Muscle of leg (tissue), 11 donors: ENCODE data around the gene SEZ6. TPM values are rescaled to one million over a fixed set of nuclear protein-coding genes. Genes with fewer than 3 reads are reported as not detected.

ENCODE experiments used
- DNase-seq: peaks from one replicate; pipeline ENCODE4 v3.0.0; 2013
- H3K27ac ChIP-seq: one replicate; pipeline ENCODE4 v1.5.1; 2013; ENCODE audit warnings: mild to moderate bottlenecking, low read length, control low read depth
- H3K27me3 ChIP-seq: one replicate; pipeline ENCODE4 v1.6.1; 2013; ENCODE audit warnings: low read length; ENCODE audit not compliant: control insufficient read depth, insufficient read depth
- H3K36me3 ChIP-seq: one replicate; pipeline ENCODE4 v1.6.1; 2013; ENCODE audit warnings: low read length; ENCODE audit not compliant: control insufficient read depth, insufficient read depth
- H3K4me1 ChIP-seq: one replicate; pipeline ENCODE4 v1.6.1; 2013; ENCODE audit warnings: low read length; ENCODE audit not compliant: control insufficient read depth, insufficient read depth
- H3K4me3 ChIP-seq: one replicate; pipeline ENCODE4 v1.5.1; 2013; ENCODE audit warnings: low read length, control low read depth
- H3K9me3 ChIP-seq: replicated peaks from 2 replicates; pipeline ENCODE4 v1.6.1; 2013; ENCODE audit warnings: low read depth, low read length; ENCODE audit not compliant: control insufficient read depth
- WGBS: methylation state at CpG from one replicate; pipeline ENCODE4 v1.1.5; 2013; ENCODE audit warnings: missing lambda C conversion rate; ENCODE audit not compliant: insufficient coverage; 5-methylcytosine and 5-hydroxymethylcytosine counted together
- polyA plus RNA-seq, 8 donors: library from polyadenylated mRNA; unstranded; fragments of 120-200 nt; gene quantifications; one replicate each; pipeline versions ENCODE4 v1.2.1 to v1.2.3, GENCODE V29; 2013; ENCODE audit warnings: inconsistent platforms in 1 of 8, low replicate concordance in 1 of 8; ENCODE audit not compliant: insufficient read length in 8 of 8, insufficient read depth in 1 of 8
- total RNA-seq: library from RNA; stranded (reverse); fragments of 120-200 nt; gene quantifications from one replicate; pipeline ENCODE4 v1.2.4, GENCODE V29; 2013

The SEZ6 gene
- total and polyA plus RNA-seq, 9 donors: 0.04 to 0.44 (median 0.27) TPM

- DNase-seq: no peak
- Histone ChIP-seq H3K27ac (no peak overlapping the region), H3K27me3 (peaks cover 45% of the 10 kb centered on the region), H3K4me3 (no peak overlapping the region), H3K9me3 (peaks cover 16% of the 10 kb centered on the region), H3K36me3 (no peaks in the 10 kb centered on the region), H3K4me1 (peaks cover 13% of the 10 kb centered on the region)
- 68% methylated on average over 10 of the region's 10 CpGs for WGBS
These were observed 31.9 kb upstream of the SEZ6 start for GRCh38 chr17:29037739-29038084.

GRCh38 chr17:29036584-29036983 is 30.8 kb upstream of the SEZ6 start:
- Histone ChIP-seq H3K4me3 (no peak overlapping the region), H3K36me3 (no peaks in the 10 kb centered on the region), H3K4me1 (peaks cover 8% of the 10 kb centered on the region), H3K9me3 (peaks cover 16% of the 10 kb centered on the region), H3K27ac (no peak overlapping the region), H3K27me3 (peaks cover 57% of the 10 kb centered on the region)
- DNase-seq: no peak
- 100% methylated on average over 1 of the region's 5 CpGs for WGBS

- Histone ChIP-seq H3K27me3 (peaks cover 72% of the 10 kb centered on the region), H3K27ac (no peak overlapping the region), H3K4me1 (no peaks in the 10 kb centered on the region), H3K36me3 (no peaks in the 10 kb centered on the region), H3K4me3 (no peak overlapping the region), H3K9me3 (peaks cover 16% of the 10 kb centered on the region)
- WGBS: 0% methylated on average over 1 of the region's 1 CpG
- DNase-seq: no peak
These were observed 28.7 kb upstream of the SEZ6 start for GRCh38 chr17:29034510-29034909.

- WGBS: 6% methylated on average over 2 of the region's 6 CpGs
- Histone ChIP-seq H3K4me3 (no peak overlapping the region), H3K9me3 (peaks cover 16% of the 10 kb centered on the region), H3K4me1 (no peaks in the 10 kb centered on the region), H3K27ac (no peak overlapping the region), H3K27me3 (peaks cover 74% of the 10 kb centered on the region), H3K36me3 (no peaks in the 10 kb centered on the region)
- DNase-seq: no peak
These were observed 27.0 kb upstream of the SEZ6 start for GRCh38 chr17:29032857-29033197.

- H3K4me3 ChIP-seq: no peak overlapping the region
- peaks cover 75% of the 10 kb centered on the region for H3K27me3 ChIP-seq
- peaks cover 16% of the 10 kb centered on the region for H3K9me3 ChIP-seq
- no peak overlapping the region for H3K27ac ChIP-seq
- no peaks in the 10 kb centered on the region for H3K36me3 ChIP-seq
- no peaks in the 10 kb centered on the region for H3K4me1 ChIP-seq
- WGBS: 15% methylated on average over 4 of the region's 11 CpGs
- DNase-seq: no peak
These were observed 26.4 kb upstream of the SEZ6 start for GRCh38 chr17:29032013-29032856.

- Histone ChIP-seq H3K27me3 (peaks cover 70% of the 10 kb centered on the region), H3K9me3 (peaks cover 16% of the 10 kb centered on the region), H3K4me1 (no peaks in the 10 kb centered on the region), H3K27ac (no peak overlapping the region), H3K4me3 (no peak overlapping the region), H3K36me3 (no peaks in the 10 kb centered on the region)
- DNase-seq: no peak
- WGBS: 39% methylated on average over 2 of the region's 5 CpGs
These were observed 25.7 kb upstream of the SEZ6 start for GRCh38 chr17:29031488-29031887.

- Histone ChIP-seq H3K4me1 (no peaks in the 10 kb centered on the region), H3K36me3 (no peaks in the 10 kb centered on the region), H3K4me3 (no peak overlapping the region), H3K9me3 (no peaks in the 10 kb centered on the region), H3K27ac (no peak overlapping the region), H3K27me3 (peaks cover 72% of the 10 kb centered on the region)
- WGBS: 100% methylated on average over 1 of the region's 6 CpGs
- no peak for DNase-seq
These were observed 18.6 kb upstream of the SEZ6 start for GRCh38 chr17:29024316-29024952.

- Histone ChIP-seq H3K9me3 (no peaks in the 10 kb centered on the region), H3K4me1 (no peaks in the 10 kb centered on the region), H3K27me3 (peaks cover 80% of the 10 kb centered on the region), H3K27ac (no peak overlapping the region), H3K36me3 (no peaks in the 10 kb centered on the region), H3K4me3 (no peak overlapping the region)
- no peak for DNase-seq
- 61% methylated on average over 5 of the region's 7 CpGs for WGBS
These were observed 16.2 kb upstream of the SEZ6 start for GRCh38 chr17:29022074-29022473.

- no peak overlapping the region for H3K4me3 ChIP-seq
- H3K36me3 ChIP-seq: no peaks in the 10 kb centered on the region
- 66% methylated on average over 7 of the region's 7 CpGs for WGBS
- DNase-seq: no peak
- H3K27ac ChIP-seq: no peak overlapping the region
- H3K4me1 ChIP-seq: no peaks in the 10 kb centered on the region
- H3K9me3 ChIP-seq: no peaks in the 10 kb centered on the region
- H3K27me3 ChIP-seq: peaks cover 84% of the 10 kb centered on the region
These were observed 15.4 kb upstream of the SEZ6 start for GRCh38 chr17:29021226-29021625.

GRCh38 chr17:29020576-29020975 is 14.7 kb upstream of the SEZ6 start:
- no peaks in the 10 kb centered on the region for H3K36me3 ChIP-seq
- H3K27me3 ChIP-seq: peaks cover 81% of the 10 kb centered on the region
- WGBS: 83% methylated on average over 4 of the region's 8 CpGs

More at GRCh38 chr17:29020576-29020975, 14.7 kb upstream of the SEZ6 start:
- DNase-seq: no peak
- no peak overlapping the region for H3K4me3 ChIP-seq
- H3K9me3 ChIP-seq: no peaks in the 10 kb centered on the region
- H3K4me1 ChIP-seq: no peaks in the 10 kb centered on the region
- H3K27ac ChIP-seq: no peak overlapping the region
